HepG2 (cell line): ENCODE data around the gene CDK2AP2.

Source experiments
- GTF2F1 ChIP-seq: fragments of 150-350 bp; IDR thresholded peaks from 2 replicates; pipeline ENCODE4 v1.6.1; 2014; ENCODE audit warnings: low read length
- MXD4 ChIP-seq: IDR thresholded peaks from 2 replicates; pipeline ENCODE4 v1.6.1; 2016; ENCODE audit warnings: mild to moderate bottlenecking, missing biosample characterization, missing genetic modification reagents
- NR1H2 ChIP-seq: sonication (generic); formaldehyde crosslinking; IDR thresholded peaks from 2 replicates; pipeline ENCODE4 v1.8.1; 2022; ENCODE audit warnings: low read depth, missing genetic modification reagents, borderline replicate concordance
- ONECUT2 ChIP-seq: sonication (generic); formaldehyde crosslinking; IDR thresholded peaks from 2 replicates; pipeline ENCODE4 v1.4.0; 2020; ENCODE audit warnings: missing genetic modification reagents
- ZBTB25 ChIP-seq: IDR thresholded peaks from 2 replicates; pipeline ENCODE4 v1.6.1; 2018; ENCODE audit warnings: missing genetic modification reagents
- TF ChIP-seq, protein P1 (sequence below), 2 experiments: sonication (generic) in 1 of 2; formaldehyde crosslinking in 1 of 2; IDR thresholded peaks; 2 replicates each; pipeline versions ENCODE4 v1.4.0 to v1.6.1; 2018 to 2020; ENCODE audit warnings: missing genetic modification reagents in 2 of 2, borderline replicate concordance in 1 of 2, low read depth in 1 of 2, mild to moderate bottlenecking in 1 of 2, missing biosample characterization in 1 of 2

DNA sequence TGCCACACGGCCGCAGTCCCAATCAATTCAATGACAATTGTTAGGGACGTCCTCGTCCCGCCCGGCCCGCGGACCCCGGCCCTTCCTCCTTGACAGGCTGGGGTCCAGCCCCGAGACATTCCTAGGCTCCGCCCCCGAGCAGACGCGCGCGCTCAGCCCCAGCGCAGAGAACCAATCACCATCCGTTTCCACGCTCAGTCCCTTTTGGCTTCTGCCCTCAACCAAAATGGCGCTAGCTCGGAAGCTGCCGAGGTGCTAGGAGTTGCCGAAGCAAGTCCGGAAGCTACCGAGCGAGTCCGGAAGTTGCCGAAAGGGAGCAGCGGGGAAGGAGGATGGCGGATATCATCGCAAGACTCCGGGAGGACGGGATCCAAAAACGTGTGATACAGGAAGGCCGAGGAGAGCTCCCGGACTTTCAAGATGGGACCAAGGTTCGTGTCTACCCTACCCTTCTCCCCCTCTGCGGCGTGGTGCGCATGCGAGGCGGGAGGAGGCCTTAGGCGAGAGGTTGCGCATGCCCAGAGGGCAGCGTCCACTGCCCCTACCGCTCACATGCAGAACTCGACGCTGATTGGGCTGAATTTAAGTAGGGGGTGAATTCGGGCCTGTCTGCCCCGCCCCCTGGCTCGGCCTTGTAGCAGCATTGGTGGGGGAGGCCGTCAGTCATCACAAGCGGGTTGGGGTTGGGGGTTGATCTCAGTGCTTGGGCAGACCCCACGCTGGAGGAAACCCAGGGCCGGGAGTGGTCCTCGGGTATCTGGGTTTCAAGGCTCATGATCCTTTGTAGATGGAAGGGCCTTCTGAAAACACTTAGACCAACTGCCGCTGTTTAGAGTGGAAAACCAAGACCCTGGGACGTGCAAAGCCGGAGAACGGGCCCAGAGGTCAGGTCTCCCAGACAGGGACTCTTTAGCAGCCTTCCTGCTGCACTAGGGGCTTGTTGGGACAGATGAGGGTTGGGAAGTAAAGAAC, 24.8 kb downstream of the CDK2AP2 start, which contains the start of gene AIP:
- TF ChIP-seq NR1H2 (CRISPR knock-in tag) = peak; percentile 94
- TF ChIP-seq GTF2F1 = no peak
- TF ChIP-seq, protein P1, sequence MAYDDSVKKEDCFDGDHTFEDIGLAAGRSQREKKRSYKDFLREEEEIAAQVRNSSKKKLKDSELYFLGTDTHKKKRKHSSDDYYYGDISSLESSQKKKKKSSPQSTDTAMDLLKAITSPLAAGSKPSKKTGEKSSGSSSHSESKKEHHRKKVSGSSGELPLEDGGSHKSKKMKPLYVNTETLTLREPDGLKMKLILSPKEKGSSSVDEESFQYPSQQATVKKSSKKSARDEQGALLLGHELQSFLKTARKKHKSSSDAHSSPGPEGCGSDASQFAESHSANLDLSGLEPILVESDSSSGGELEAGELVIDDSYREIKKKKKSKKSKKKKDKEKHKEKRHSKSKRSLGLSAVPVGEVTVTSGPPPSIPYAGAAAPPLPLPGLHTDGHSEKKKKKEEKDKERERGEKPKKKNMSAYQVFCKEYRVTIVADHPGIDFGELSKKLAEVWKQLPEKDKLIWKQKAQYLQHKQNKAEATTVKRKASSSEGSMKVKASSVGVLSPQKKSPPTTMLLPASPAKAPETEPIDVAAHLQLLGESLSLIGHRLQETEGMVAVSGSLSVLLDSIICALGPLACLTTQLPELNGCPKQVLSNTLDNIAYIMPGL (CRISPR knock-in tag; IDR thresholded peaks at IDR 0.05; ENCODE audit: borderline replicate concordance in 1 of 2, low read depth in 1 of 2) = peak; percentile 76 to 78; a peak in 3 of 4 replicates
- peak; percentile 68; the same call in 1 of the 2 replicates for TF ChIP-seq MXD4 (CRISPR knock-in tag)
- TF ChIP-seq ZBTB25 (CRISPR knock-in tag) = peak; percentile 58; the same call in 1 of the 2 replicates
- peak; percentile 66 for TF ChIP-seq ONECUT2 (CRISPR knock-in tag)
